Endothelial cell of umbilical vein (primary cell): Measurements from ENCODE around the gene PLEKHH2. TPM values are rescaled to one million over a fixed set of nuclear protein-coding genes. Genes with fewer than 3 reads are reported as not detected.

Experiments used
- BruUV-seq: library from RNA; stranded (reverse); fragments of 400-500 nt; replicated peaks from 2 replicates; lab custom pipeline; 2021; lab: Mats Ljungman, UMichigan
- CTCF ChIA-PET: fragments of 300-600, 350-600 bp; sonication (Branson Sonifier 250); formaldehyde crosslinking; loops from one replicate; lab custom pipeline; 2021; ENCODE audit warnings: antibody characterized with exemption, inconsistent platforms; lab: Charles Lee
- POLR2A ChIA-PET: fragments of 300-600, 350-600 bp; sonication (Branson Sonifier 250); formaldehyde crosslinking; loops from one replicate; lab custom pipeline; 2021; ENCODE audit warnings: antibody characterized with exemption, inconsistent platforms; lab: Charles Lee
- DNase-seq: peaks from one replicate; pipeline ENCODE4 v3.0.0-alpha.2; 2011; ENCODE audit warnings: low read depth, low spot score
- FAIRE-seq: peaks from 2 replicates; lab custom pipeline; 2011; peaks lifted over from hg19 to GRCh38; lab: Jason Lieb, UNC
- H2AFZ ChIP-seq: 2 replicates; pipeline ENCODE4 v1.6.0; 2012; ENCODE audit warnings: low read depth, low read length, control low read depth, inconsistent platforms
- H3K27ac ChIP-seq: 2 replicates; pipeline ENCODE4 v1.5.1; 2011; ENCODE audit warnings: low read depth, mild to moderate bottlenecking, control low read depth, low read length, moderate library complexity; ENCODE audit not compliant: insufficient read depth
- H3K27me3 ChIP-seq, 2 experiments: 2 replicates each; pipeline versions ENCODE4 v1.6.0 to v1.6.1; 2011; ENCODE audit warnings: low read length in 2 of 2, mixed read lengths in 1 of 2; ENCODE audit not compliant: control insufficient read depth in 2 of 2, insufficient read depth in 2 of 2
- H3K36me3 ChIP-seq, 2 experiments: 2 replicates in 1 of 2; 3 replicates in 1 of 2; pipeline ENCODE4 v1.5.1; 2011; ENCODE audit warnings: low read length in 2 of 2, mild to moderate bottlenecking in 1 of 2, moderate library complexity in 1 of 2; ENCODE audit not compliant: control insufficient read depth in 2 of 2, insufficient read depth in 2 of 2; ENCODE audit errors: extremely low read depth in 1 of 2
- H3K4me1 ChIP-seq: 3 replicates; pipeline ENCODE4 v1.5.1; 2011; ENCODE audit warnings: mild to moderate bottlenecking, low read length; ENCODE audit not compliant: control insufficient read depth, insufficient read depth; ENCODE audit errors: extremely low read depth
- H3K4me2 ChIP-seq: 2 replicates; pipeline ENCODE4 v1.6.1; 2011; ENCODE audit warnings: low read length, control low read depth, mixed read lengths; ENCODE audit not compliant: insufficient read depth
- H3K4me3 ChIP-seq, 3 experiments: fragments of 200-600 bp in 1 of 3; sonication (generic), shearing (Covaris generic) in 1 of 3; replicated peaks in 1 of 3; 2 replicates each; pipeline ENCODE4 v1.5.1; 2011 to 2016; ENCODE audit warnings: control low read depth in 3 of 3, low read length in 3 of 3, mild to moderate bottlenecking in 2 of 3, inconsistent platforms in 1 of 3, low read depth in 1 of 3, moderate library complexity in 1 of 3; ENCODE audit not compliant: insufficient read depth in 1 of 3
- H3K79me2 ChIP-seq: 2 replicates; pipeline ENCODE4 v1.6.0; 2012; ENCODE audit warnings: low read length, inconsistent platforms; ENCODE audit not compliant: control insufficient read depth, insufficient read depth
- H3K9ac ChIP-seq: replicated peaks from 2 replicates; pipeline ENCODE3; 2011; ENCODE audit warnings: low read length, control low read depth; ENCODE audit not compliant: insufficient read depth; ENCODE audit errors: extremely low read depth
- H3K9me1 ChIP-seq: replicated peaks from 3 replicates; pipeline ENCODE4 v1.6.0; 2011; ENCODE audit warnings: mild to moderate bottlenecking, low read length; ENCODE audit not compliant: control insufficient read depth, insufficient read depth; ENCODE audit errors: extremely low read depth
- H3K9me3 ChIP-seq: replicated peaks from 2 replicates; pipeline ENCODE4 v1.5.1; 2012; ENCODE audit warnings: low read length, inconsistent platforms; ENCODE audit not compliant: control insufficient read depth, insufficient read depth
- H4K20me1 ChIP-seq: replicated peaks from 2 replicates; pipeline ENCODE3; 2011; ENCODE audit warnings: mild to moderate bottlenecking, low read length; ENCODE audit not compliant: control insufficient read depth, insufficient read depth; ENCODE audit errors: extremely low read depth
- EZH2 ChIP-seq: IDR thresholded peaks from 2 replicates; pipeline ENCODE4 v1.6.1; 2012; ENCODE audit warnings: borderline replicate concordance, low read depth, mild to moderate bottlenecking, moderate library complexity, low read length, inconsistent platforms; ENCODE audit not compliant: severe bottlenecking
- FOS ChIP-seq: IDR thresholded peaks from 2 replicates; pipeline ENCODE4 v1.6.1; 2011; ENCODE audit warnings: mild to moderate bottlenecking, low read length, moderate library complexity, borderline replicate concordance; ENCODE audit not compliant: insufficient read depth
- GATA2 ChIP-seq: IDR thresholded peaks from 2 replicates; pipeline ENCODE4 v1.7.0; 2011; ENCODE audit warnings: low read depth, mild to moderate bottlenecking, moderate library complexity, mixed read lengths, low read length; ENCODE audit not compliant: insufficient read length, insufficient read depth
- JUN ChIP-seq: IDR thresholded peaks from 2 replicates; pipeline ENCODE4 v1.6.1; 2011; ENCODE audit warnings: borderline replicate concordance, low read depth; ENCODE audit not compliant: insufficient read length, insufficient read depth
- MAX ChIP-seq: IDR thresholded peaks from 2 replicates; pipeline ENCODE4 v1.6.1; 2011; ENCODE audit not compliant: insufficient read depth, insufficient read length
- MYC ChIP-seq: IDR thresholded peaks from one replicate; pipeline ENCODE4 v1.6.1; 2011; ENCODE audit warnings: mild to moderate bottlenecking, low read depth, low read length
- POLR2A ChIP-seq: IDR thresholded peaks from 2 replicates; pipeline ENCODE4 v1.6.1; 2012; ENCODE audit warnings: low read depth, mild to moderate bottlenecking, control low read depth, low read length
- POLR2AphosphoS5 ChIP-seq: IDR thresholded peaks from 2 replicates; pipeline ENCODE4 v1.6.1; 2012; ENCODE audit warnings: low read depth, mild to moderate bottlenecking, control low read depth, low read length, moderate library complexity; ENCODE audit not compliant: insufficient read depth
- dilution Hi-C: fragments of 300-500 bp; cut with MboI; formaldehyde crosslinking; loops from one replicate; pipeline ENCODE4 v1.15.0; 2019; ENCODE audit warnings: low sequenced_read_pairs; ENCODE audit not compliant: extremely low pct_ligation_motif_present
- intact Hi-C: fragments of 100-400 bp; cut with micrococcal nuclease; formaldehyde crosslinking; loops from one replicate; pipeline ENCODE4 v1.10.0; 2022
- polyA plus RNA-seq, 4 experiments: library from polyadenylated mRNA; depleted of rRNA in 3 of 4; stranded (reverse) in 3 of 4; unstranded in 1 of 4; fragments of >200 nt; gene quantifications; 2 replicates each; pipeline versions ENCODE4 v1.2.1 to v1.2.3, GENCODE V29; 2011 to 2012; ENCODE audit warnings: missing spikeins in 1 of 4
- total RNA-seq: library from RNA; stranded (reverse); gene quantifications from 2 replicates; pipeline ENCODE4 v1.2.3, GENCODE V29; 2021
- TF ChIP-seq, protein P1 (sequence below), 2 donors: IDR thresholded peaks; 1 replicate in 1 of 2; 2 replicates in 1 of 2; pipeline ENCODE4 v1.5.1; 2011; ENCODE audit warnings: low read length in 2 of 2, mild to moderate bottlenecking in 2 of 2, moderate library complexity in 2 of 2, control low read depth in 1 of 2, inconsistent platforms in 1 of 2, low read depth in 1 of 2; ENCODE audit not compliant: insufficient read depth in 1 of 2; ENCODE audit errors: extremely low read depth in 1 of 2

Gene PLEKHH2
- total and polyA plus RNA-seq, 2 donors (not counting 3 experiments of a cell fraction or from before 2014, with no cell fraction given), result 0.41 to 0.58 TPM

- Histone ChIP-seq H4K20me1 (no peaks in the 10 kb centered on the region), H3K4me3 (no peak overlapping the region), H3K79me2 (no peaks in the 10 kb centered on the region), H3K36me3 (no peaks in the 10 kb centered on the region), H3K4me2 (no peak overlapping the region), H2AFZ (no peak overlapping the region), H3K27ac (no peak overlapping the region), H3K27me3 (no peaks in the 10 kb centered on the region), H3K9me3 (no peaks in the 10 kb centered on the region), H3K9me1 (no peaks in the 10 kb centered on the region), H3K4me1 (no peaks in the 10 kb centered on the region), H3K9ac (no peak overlapping the region)
- dilution Hi-C loops, result no loop called here
- no peak for DNase-seq
- TF ChIP-seq POLR2AphosphoS5, result no peak
- TF ChIP-seq GATA2, result no peak
- TF ChIP-seq MYC, result no peak
- no peak for TF ChIP-seq POLR2A
- TF ChIP-seq FOS, result no peak
- no peak for TF ChIP-seq MAX
- TF ChIP-seq, protein P1, sequence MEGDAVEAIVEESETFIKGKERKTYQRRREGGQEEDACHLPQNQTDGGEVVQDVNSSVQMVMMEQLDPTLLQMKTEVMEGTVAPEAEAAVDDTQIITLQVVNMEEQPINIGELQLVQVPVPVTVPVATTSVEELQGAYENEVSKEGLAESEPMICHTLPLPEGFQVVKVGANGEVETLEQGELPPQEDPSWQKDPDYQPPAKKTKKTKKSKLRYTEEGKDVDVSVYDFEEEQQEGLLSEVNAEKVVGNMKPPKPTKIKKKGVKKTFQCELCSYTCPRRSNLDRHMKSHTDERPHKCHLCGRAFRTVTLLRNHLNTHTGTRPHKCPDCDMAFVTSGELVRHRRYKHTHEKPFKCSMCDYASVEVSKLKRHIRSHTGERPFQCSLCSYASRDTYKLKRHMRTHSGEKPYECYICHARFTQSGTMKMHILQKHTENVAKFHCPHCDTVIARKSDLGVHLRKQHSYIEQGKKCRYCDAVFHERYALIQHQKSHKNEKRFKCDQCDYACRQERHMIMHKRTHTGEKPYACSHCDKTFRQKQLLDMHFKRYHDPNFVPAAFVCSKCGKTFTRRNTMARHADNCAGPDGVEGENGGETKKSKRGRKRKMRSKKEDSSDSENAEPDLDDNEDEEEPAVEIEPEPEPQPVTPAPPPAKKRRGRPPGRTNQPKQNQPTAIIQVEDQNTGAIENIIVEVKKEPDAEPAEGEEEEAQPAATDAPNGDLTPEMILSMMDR (IDR thresholded peaks at IDR 0.05; ENCODE audit: extremely low read depth in 1 of 2, insufficient read depth in 1 of 2, low read depth in 1 of 2, low read length in 2 of 2), result no peak
- no peak for TF ChIP-seq EZH2
- no peak for TF ChIP-seq JUN
- ChIA-PET CTCF (interaction anchor here (1.0 to 1.4 kb wide), 5 partner anchors 9 to 108 kb away, joined by 3 to 6 read pairs (median 3); no protein-coding TSS in a partner anchor), POLR2A (no interaction called here)
- BruUV-seq, result no TSS peak
- intact Hi-C loops, result no loop called here
- FAIRE-seq, result no peak
Observed at GRCh38 chr2:43752302-43752701, 115.2 kb downstream of the PLEKHH2 start.
